ENCODE data around the gene TPK1.

The TPK1 gene

GRCh38 chr7:144500225-144500624 lies 335.6 kb downstream of the TPK1 start:
- Histone ChIP-seq H3K27me3 (ENCODE audit: insufficient read depth, low read length) (no peaks in the 10 kb centered on the region), H3K36me3 (ENCODE audit: insufficient read depth, low read length) (no peaks in the 10 kb centered on the region), H3K9me3 (ENCODE audit: low read length) (no peaks in the 10 kb centered on the region), H4K20me1 (ENCODE audit: insufficient read depth, low read length) (no peaks in the 10 kb centered on the region), H3K79me2 (ENCODE audit: insufficient read depth, low read length) (no peaks in the 10 kb centered on the region), H3K9ac (ENCODE audit: low read length) (no peak overlapping the region), H3K4me1 (ENCODE audit: insufficient read depth, low read length, severe bottlenecking) (no peaks in the 10 kb centered on the region), H3K27ac (ENCODE audit: low read depth, low read length, poor library complexity, severe bottlenecking) (no peak overlapping the region), H3F3A (ENCODE audit: insufficient read depth, low read length) (no peaks in the 10 kb centered on the region), H2AFZ (ENCODE audit: low read length) (no peak overlapping the region), H3K4me2 (ENCODE audit: low read length) (no peak overlapping the region), H3K4me3 (ENCODE audit: low read depth, low read length, poor library complexity, severe bottlenecking) (no peak overlapping the region), H3K9me2 (ENCODE audit: low read depth, low read length) (no peaks in the 10 kb centered on the region)
- no peak for TF ChIP-seq EZH2 (IDR thresholded peaks at IDR 0.05; ENCODE audit: borderline replicate concordance, low read length)
- TF ChIP-seq, protein P1, sequence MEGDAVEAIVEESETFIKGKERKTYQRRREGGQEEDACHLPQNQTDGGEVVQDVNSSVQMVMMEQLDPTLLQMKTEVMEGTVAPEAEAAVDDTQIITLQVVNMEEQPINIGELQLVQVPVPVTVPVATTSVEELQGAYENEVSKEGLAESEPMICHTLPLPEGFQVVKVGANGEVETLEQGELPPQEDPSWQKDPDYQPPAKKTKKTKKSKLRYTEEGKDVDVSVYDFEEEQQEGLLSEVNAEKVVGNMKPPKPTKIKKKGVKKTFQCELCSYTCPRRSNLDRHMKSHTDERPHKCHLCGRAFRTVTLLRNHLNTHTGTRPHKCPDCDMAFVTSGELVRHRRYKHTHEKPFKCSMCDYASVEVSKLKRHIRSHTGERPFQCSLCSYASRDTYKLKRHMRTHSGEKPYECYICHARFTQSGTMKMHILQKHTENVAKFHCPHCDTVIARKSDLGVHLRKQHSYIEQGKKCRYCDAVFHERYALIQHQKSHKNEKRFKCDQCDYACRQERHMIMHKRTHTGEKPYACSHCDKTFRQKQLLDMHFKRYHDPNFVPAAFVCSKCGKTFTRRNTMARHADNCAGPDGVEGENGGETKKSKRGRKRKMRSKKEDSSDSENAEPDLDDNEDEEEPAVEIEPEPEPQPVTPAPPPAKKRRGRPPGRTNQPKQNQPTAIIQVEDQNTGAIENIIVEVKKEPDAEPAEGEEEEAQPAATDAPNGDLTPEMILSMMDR (IDR thresholded peaks at IDR 0.05; ENCODE audit: low read length): no peak

- Histone ChIP-seq H3K9ac (ENCODE audit: low read length) (no peak overlapping the region), H3F3A (ENCODE audit: insufficient read depth, low read length) (no peaks in the 10 kb centered on the region), H3K9me2 (ENCODE audit: low read depth, low read length) (no peaks in the 10 kb centered on the region), H3K4me3 (ENCODE audit: low read depth, low read length, poor library complexity, severe bottlenecking) (no peak overlapping the region), H4K20me1 (ENCODE audit: insufficient read depth, low read length) (no peaks in the 10 kb centered on the region), H2AFZ (ENCODE audit: low read length) (no peak overlapping the region), H3K79me2 (ENCODE audit: insufficient read depth, low read length) (no peaks in the 10 kb centered on the region), H3K9me3 (ENCODE audit: low read length) (no peaks in the 10 kb centered on the region), H3K4me1 (ENCODE audit: insufficient read depth, low read length, severe bottlenecking) (no peaks in the 10 kb centered on the region), H3K27ac (ENCODE audit: low read depth, low read length, poor library complexity, severe bottlenecking) (no peak overlapping the region), H3K27me3 (ENCODE audit: insufficient read depth, low read length) (no peaks in the 10 kb centered on the region), H3K4me2 (ENCODE audit: low read length) (no peak overlapping the region), H3K36me3 (ENCODE audit: insufficient read depth, low read length) (no peaks in the 10 kb centered on the region)
- TF ChIP-seq, protein P1 (IDR thresholded peaks at IDR 0.05; ENCODE audit: low read length): no peak
- no peak for TF ChIP-seq EZH2 (IDR thresholded peaks at IDR 0.05; ENCODE audit: borderline replicate concordance, low read length)
Observed at GRCh38 chr7:144497282-144497681, 338.6 kb downstream of the TPK1 start.

DNA sequence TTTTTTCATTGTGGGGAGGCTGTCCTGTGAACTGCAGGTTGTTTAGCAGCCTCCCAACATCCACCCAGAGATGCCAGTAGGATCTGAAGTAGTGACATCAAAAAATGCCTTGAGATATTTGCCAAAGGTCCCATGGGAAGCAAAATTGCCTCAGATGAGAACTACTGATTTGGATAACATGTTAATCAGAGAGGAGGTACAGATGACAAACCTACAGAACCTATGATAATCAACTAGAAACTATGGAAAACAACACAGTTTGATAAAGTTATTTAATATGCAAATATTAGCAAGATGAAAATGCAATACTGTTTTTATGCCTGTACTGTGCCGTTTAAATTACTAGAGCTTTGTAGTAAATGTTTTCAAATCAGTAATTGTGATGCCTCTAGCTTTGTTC lies 341.5 kb downstream of the TPK1 start:
- TF ChIP-seq, protein P1 (IDR thresholded peaks at IDR 0.05; ENCODE audit: low read length): no peak
- no peaks in the 10 kb centered on the region for H3F3A ChIP-seq (ENCODE audit: insufficient read depth, low read length)

More for the DNA sequence above, 341.5 kb downstream of the TPK1 start:
- Histone ChIP-seq H3K4me1 (ENCODE audit: insufficient read depth, low read length, severe bottlenecking) (no peaks in the 10 kb centered on the region), H3K9me3 (ENCODE audit: low read length) (no peaks in the 10 kb centered on the region), H3K9ac (ENCODE audit: low read length) (no peak overlapping the region), H2AFZ (ENCODE audit: low read length) (no peak overlapping the region), H3K9me2 (ENCODE audit: low read depth, low read length) (no peaks in the 10 kb centered on the region), H3K27me3 (ENCODE audit: insufficient read depth, low read length) (no peaks in the 10 kb centered on the region), H3K79me2 (ENCODE audit: insufficient read depth, low read length) (no peaks in the 10 kb centered on the region), H4K20me1 (ENCODE audit: insufficient read depth, low read length) (no peaks in the 10 kb centered on the region), H3K36me3 (ENCODE audit: insufficient read depth, low read length) (no peaks in the 10 kb centered on the region), H3K4me2 (ENCODE audit: low read length) (no peak overlapping the region), H3K27ac (ENCODE audit: low read depth, low read length, poor library complexity, severe bottlenecking) (no peak overlapping the region), H3K4me3 (ENCODE audit: low read depth, low read length, poor library complexity, severe bottlenecking) (no peak overlapping the region)

All from OCI-LY1 (cell line).